ENCODE data around the gene HIP1.
"Not testable (repeated sequence)": the region's sequence is repeated elsewhere in the genome, so short reads cannot be mapped to it uniquely, and the experiment has no call there.

HIP1 gene

DNA sequence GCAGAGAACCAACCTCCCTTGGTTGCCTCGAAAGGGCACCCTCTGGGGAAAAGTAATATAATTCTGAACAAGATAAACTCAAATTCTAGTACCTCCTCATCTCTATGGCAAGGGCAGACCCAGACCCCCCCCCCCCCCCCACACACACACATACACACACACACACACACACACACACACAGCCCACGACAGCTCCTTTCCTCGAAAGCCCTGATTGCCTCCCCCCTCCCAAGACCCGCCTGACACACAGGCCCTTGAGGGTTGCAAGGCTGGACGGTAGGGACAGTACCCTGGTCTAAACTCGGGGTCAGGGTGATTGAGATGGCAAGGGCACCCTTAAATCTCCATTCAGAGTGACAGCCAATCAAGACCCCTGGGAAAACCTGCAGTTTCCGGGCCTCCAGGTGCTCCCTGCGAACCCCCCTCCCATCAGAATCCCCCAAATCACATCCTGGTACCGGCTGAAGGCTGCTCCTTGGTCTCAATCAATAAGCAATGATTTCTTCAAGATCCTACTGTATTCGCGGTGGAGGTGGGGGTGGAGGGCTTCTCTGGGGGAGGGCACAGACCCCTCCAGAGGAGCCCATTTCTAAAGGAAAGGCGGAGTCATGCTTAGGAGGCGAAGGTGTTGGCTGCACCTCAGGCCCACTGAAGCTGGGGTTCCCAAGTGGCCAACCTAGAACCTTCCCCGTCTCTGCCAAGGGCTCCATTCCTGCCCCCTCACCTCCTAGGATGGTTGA lies 100.7 kb downstream of the HIP1 start:
- Mint-ChIP-seq H3K36me3 (ENCODE audit: low read depth) (no peaks in the 10 kb centered on the region), H3K4me3 (peak overlapping the region; percentile 60), H3K4me1 (ENCODE audit: low read depth) (peaks cover 7% of the 10 kb centered on the region), H3K27me3 (peaks cover 9% of the 10 kb centered on the region), H3K9me3 (no peaks in the 10 kb centered on the region), H3K27ac (peak overlapping the region; percentile 52)
- DNase-seq = no peak

GRCh38 chr7:75635036-75635435 lies 103.7 kb downstream of the HIP1 start:
- Mint-ChIP-seq H3K36me3 (ENCODE audit: low read depth) (no peaks in the 10 kb centered on the region), H3K4me1 (ENCODE audit: low read depth) (peaks cover 7% of the 10 kb centered on the region), H3K27me3 (peaks cover 8% of the 10 kb centered on the region), H3K4me3 (no peak overlapping the region), H3K9me3 (no peaks in the 10 kb centered on the region), H3K27ac (no peak overlapping the region)
- DNase-seq = no peak

GRCh38 chr7:75632587-75632986 lies 106.2 kb downstream of the HIP1 start:
- H3K4me1 Mint-ChIP-seq (ENCODE audit: low read depth); H3K27ac Mint-ChIP-seq; H3K9me3 Mint-ChIP-seq; H3K27me3 Mint-ChIP-seq; H3K36me3 Mint-ChIP-seq (ENCODE audit: low read depth); DNase-seq; H3K4me3 Mint-ChIP-seq: not testable (repeated sequence)

- Mint-ChIP-seq H3K9me3 (peaks cover 10% of the 10 kb centered on the region), H3K36me3 (ENCODE audit: low read depth) (no peaks in the 10 kb centered on the region), H3K4me3 (no peak overlapping the region), H3K4me1 (ENCODE audit: low read depth) (no peaks in the 10 kb centered on the region), H3K27me3 (no peaks in the 10 kb centered on the region), H3K27ac (no peak overlapping the region)
- no peak for DNase-seq
Measured at GRCh38 chr7:75631711-75632110, 107.0 kb downstream of the HIP1 start.

- H3K27ac Mint-ChIP-seq = no peak overlapping the region
- no peaks in the 10 kb centered on the region for H3K4me1 Mint-ChIP-seq (ENCODE audit: low read depth)
- H3K9me3 Mint-ChIP-seq = peaks cover 14% of the 10 kb centered on the region
- H3K27me3 Mint-ChIP-seq = no peaks in the 10 kb centered on the region
- no peaks in the 10 kb centered on the region for H3K36me3 Mint-ChIP-seq (ENCODE audit: low read depth)
- no peak for DNase-seq
- no peak overlapping the region for H3K4me3 Mint-ChIP-seq
Measured at GRCh38 chr7:75630549-75630948, 108.2 kb downstream of the HIP1 start.

GRCh38 chr7:75629044-75629443 lies 109.7 kb downstream of the HIP1 start:
- no peak overlapping the region for H3K27ac Mint-ChIP-seq
- H3K4me1 Mint-ChIP-seq (ENCODE audit: low read depth) = no peaks in the 10 kb centered on the region
- no peak overlapping the region for H3K4me3 Mint-ChIP-seq
- H3K27me3 Mint-ChIP-seq = no peaks in the 10 kb centered on the region
- peaks cover 14% of the 10 kb centered on the region for H3K9me3 Mint-ChIP-seq
- no peak for DNase-seq
- no peaks in the 10 kb centered on the region for H3K36me3 Mint-ChIP-seq (ENCODE audit: low read depth)

- Mint-ChIP-seq H3K27ac (no peak overlapping the region), H3K4me3 (no peak overlapping the region), H3K27me3 (no peaks in the 10 kb centered on the region), H3K36me3 (ENCODE audit: low read depth) (no peaks in the 10 kb centered on the region), H3K4me1 (ENCODE audit: low read depth) (no peaks in the 10 kb centered on the region), H3K9me3 (peaks cover 14% of the 10 kb centered on the region)
- no peak for DNase-seq
Measured at GRCh38 chr7:75628055-75628454, 110.7 kb downstream of the HIP1 start.

DNA sequence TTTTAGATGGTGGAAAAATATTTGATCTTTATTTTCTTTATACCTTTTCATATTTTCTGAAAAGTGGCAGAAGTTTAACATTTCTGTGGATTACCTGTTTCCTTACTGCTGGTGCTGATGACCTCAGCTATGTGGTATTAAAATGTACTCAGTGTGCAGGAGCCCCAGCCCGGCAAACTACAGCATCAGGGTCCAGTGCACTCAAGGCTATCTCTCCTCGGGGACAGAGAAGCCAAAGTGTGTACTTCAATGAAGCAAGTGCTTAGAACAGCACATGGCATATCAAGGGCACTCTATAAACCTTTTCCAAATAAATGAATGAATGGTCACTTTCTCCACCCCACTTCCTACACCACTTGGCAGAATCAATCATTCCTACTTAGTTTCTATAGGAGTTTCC lies 111.8 kb downstream of the HIP1 start:
- DNase-seq = no peak
- no peaks in the 10 kb centered on the region for H3K27me3 Mint-ChIP-seq
- no peaks in the 10 kb centered on the region for H3K36me3 Mint-ChIP-seq (ENCODE audit: low read depth)
- no peaks in the 10 kb centered on the region for H3K4me1 Mint-ChIP-seq (ENCODE audit: low read depth)
- no peak overlapping the region for H3K27ac Mint-ChIP-seq
- peaks cover 14% of the 10 kb centered on the region for H3K9me3 Mint-ChIP-seq
- H3K4me3 Mint-ChIP-seq = no peak overlapping the region

- DNase-seq = no peak
- no peaks in the 10 kb centered on the region for H3K4me1 Mint-ChIP-seq (ENCODE audit: low read depth)
- peaks cover 14% of the 10 kb centered on the region for H3K9me3 Mint-ChIP-seq
- H3K27ac Mint-ChIP-seq = no peak overlapping the region
- H3K4me3 Mint-ChIP-seq = no peak overlapping the region
- H3K27me3 Mint-ChIP-seq = no peaks in the 10 kb centered on the region
- H3K36me3 Mint-ChIP-seq (ENCODE audit: low read depth) = no peaks in the 10 kb centered on the region
Measured at GRCh38 chr7:75625868-75626267, 112.9 kb downstream of the HIP1 start.

GRCh38 chr7:75624134-75624832 lies 114.5 kb downstream of the HIP1 start:
- Mint-ChIP-seq H3K4me3 (no peak overlapping the region), H3K27ac (peak overlapping the region; percentile 11)

DNA sequence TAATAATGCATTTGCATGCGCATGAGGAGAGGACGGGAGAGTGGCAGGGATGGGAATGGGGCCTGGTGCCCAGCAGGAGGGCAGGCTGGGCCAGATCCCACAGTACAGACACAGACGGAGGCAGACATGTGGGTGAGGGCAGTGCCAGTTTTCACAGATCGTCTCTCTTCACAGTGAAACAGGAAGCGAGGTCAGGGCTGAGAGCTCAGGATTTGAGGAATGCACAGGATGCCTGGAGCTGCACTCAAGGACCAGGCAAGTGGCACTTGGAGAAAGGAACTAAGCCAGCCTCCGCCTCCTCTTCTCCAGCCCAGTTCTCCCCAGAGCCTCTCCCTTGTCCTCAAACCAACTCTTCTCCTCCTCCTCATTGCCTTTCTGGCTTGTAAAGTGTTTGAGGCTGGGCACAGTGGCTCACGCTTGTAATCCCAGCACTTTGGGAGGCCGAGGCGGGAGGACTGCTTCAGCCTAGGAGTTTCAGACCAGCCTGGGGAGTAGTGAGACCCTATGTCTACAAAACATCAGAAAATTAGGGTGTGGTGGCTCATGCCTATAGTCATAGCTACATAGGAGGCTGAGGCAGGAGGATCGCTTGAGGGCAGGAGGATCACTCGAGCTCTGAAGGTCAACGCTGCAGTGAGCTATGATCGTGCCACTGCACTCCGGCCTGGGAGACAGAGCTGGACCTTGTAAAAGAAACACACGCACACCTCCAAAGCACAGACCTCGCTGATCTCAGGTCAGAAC lies 115.2 kb downstream of the HIP1 start:
- peaks cover 14% of the 10 kb centered on the region for H3K9me3 Mint-ChIP-seq
- no peak overlapping the region for H3K4me3 Mint-ChIP-seq
- DNase-seq = no peak
- peak overlapping the region; percentile 13 for H3K27ac Mint-ChIP-seq
- no peaks in the 10 kb centered on the region for H3K27me3 Mint-ChIP-seq
- peaks cover 4% of the 10 kb centered on the region for H3K4me1 Mint-ChIP-seq (ENCODE audit: low read depth)
- no peaks in the 10 kb centered on the region for H3K36me3 Mint-ChIP-seq (ENCODE audit: low read depth)

More at GRCh38 chr7:75624134-75624832, 114.5 kb downstream of the HIP1 start:
- Mint-ChIP-seq H3K4me1 (ENCODE audit: low read depth) (no peaks in the 10 kb centered on the region), H3K27me3 (no peaks in the 10 kb centered on the region), H3K9me3 (peaks cover 14% of the 10 kb centered on the region), H3K36me3 (ENCODE audit: low read depth) (no peaks in the 10 kb centered on the region)
- no peak for DNase-seq

DNA sequence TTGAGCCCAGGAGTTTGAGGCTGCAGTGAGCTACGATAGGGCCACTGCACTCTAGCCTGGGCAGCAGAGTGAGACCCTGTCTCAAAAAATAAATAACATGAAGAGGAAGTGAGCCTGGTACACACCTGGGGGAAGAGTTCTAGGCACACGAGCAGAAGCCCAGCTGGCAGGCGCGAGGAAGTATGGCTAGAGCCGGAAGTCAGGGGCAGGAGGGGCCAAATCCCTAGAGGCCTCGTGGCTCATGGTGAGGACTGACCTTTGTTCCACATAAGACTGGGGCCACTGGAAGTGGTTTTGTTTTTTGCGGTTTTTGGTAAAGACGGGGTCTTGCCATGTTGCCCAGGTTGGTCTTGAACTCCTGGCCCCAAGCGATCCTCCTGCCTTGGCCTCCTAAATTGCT lies 117.6 kb downstream of the HIP1 start:
- Mint-ChIP-seq H3K27ac (no peak overlapping the region), H3K4me1 (ENCODE audit: low read depth) (peaks cover 20% of the 10 kb centered on the region), H3K9me3 (peaks cover 3% of the 10 kb centered on the region), H3K27me3 (no peaks in the 10 kb centered on the region), H3K36me3 (ENCODE audit: low read depth) (no peaks in the 10 kb centered on the region), H3K4me3 (no peak overlapping the region)
- DNase-seq = no peak

DNA sequence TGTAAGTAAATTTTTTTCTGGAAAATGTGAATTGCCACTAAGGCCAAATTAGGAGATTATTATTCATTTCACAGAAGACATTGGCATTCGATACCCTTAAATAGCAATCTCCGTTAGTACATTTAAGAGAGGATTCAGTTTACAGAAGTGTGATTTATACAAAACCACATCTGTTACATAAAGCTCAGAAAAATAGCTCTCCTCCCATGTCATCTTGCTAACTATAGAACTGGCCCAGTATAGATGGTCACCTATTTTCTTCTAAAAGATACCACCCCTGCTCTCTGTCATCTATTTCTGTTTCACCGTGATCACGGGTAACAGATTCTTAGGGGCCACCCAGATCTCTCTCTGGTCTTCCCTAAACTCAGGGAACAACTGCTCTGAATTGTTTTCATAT lies 119.1 kb downstream of the HIP1 start:
- peaks cover 20% of the 10 kb centered on the region for H3K4me1 Mint-ChIP-seq (ENCODE audit: low read depth)
- DNase-seq = no peak
- no peak overlapping the region for H3K27ac Mint-ChIP-seq
- no peaks in the 10 kb centered on the region for H3K27me3 Mint-ChIP-seq
- no peaks in the 10 kb centered on the region for H3K36me3 Mint-ChIP-seq (ENCODE audit: low read depth)
- no peaks in the 10 kb centered on the region for H3K9me3 Mint-ChIP-seq
- no peak overlapping the region for H3K4me3 Mint-ChIP-seq

DNA sequence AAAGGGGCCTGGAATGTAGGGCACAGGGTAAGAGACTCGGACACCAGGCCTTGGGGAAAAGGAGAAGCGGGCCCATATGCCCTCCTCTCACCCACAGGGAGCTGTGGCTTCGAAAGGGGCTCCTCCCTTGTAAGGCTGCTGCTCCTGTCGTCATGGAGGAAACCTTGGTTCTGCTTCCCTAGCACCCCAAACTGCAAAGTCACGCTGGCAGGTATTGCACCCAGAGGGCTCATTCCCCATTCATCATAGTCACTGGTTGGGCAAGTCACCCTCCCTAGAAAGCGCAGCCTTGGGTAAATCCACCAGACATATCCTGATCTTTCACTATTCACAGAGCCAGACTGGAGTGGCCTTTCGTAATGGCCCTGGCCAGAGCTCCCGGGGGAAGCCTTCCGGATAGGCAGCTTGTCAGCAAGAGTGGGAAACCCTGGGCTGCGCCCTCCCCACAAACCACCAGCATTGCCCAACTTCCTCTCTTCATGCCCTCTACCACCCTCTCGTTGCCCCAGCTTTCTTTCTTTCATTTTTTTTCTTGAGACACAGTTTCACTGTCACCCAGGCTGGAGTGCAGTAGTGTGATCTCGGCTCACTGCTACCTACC lies 121.0 kb downstream of the HIP1 start:
- peak overlapping the region; percentile 38 for H3K4me3 Mint-ChIP-seq

More for the DNA sequence above, 121.0 kb downstream of the HIP1 start:
- peaks cover 20% of the 10 kb centered on the region for H3K4me1 Mint-ChIP-seq (ENCODE audit: low read depth)
- no peaks in the 10 kb centered on the region for H3K36me3 Mint-ChIP-seq (ENCODE audit: low read depth)
- no peaks in the 10 kb centered on the region for H3K9me3 Mint-ChIP-seq
- H3K27me3 Mint-ChIP-seq = no peaks in the 10 kb centered on the region
- peak; percentile 55 for DNase-seq
- peak overlapping the region; percentile 91 for H3K27ac Mint-ChIP-seq
